HG03135 (cell line): ENCODE measurements around the gene GALNTL6.

Experiments
- ATAC-seq: cut with Tn5 transposase; IDR thresholded peaks from one replicate; pipeline ENCODE4 v1.9.1; 2021; ENCODE audit warnings: mild to moderate bottlenecking, moderate library complexity; ENCODE audit not compliant: unreplicated experiment

GALNTL6 gene

DNA sequence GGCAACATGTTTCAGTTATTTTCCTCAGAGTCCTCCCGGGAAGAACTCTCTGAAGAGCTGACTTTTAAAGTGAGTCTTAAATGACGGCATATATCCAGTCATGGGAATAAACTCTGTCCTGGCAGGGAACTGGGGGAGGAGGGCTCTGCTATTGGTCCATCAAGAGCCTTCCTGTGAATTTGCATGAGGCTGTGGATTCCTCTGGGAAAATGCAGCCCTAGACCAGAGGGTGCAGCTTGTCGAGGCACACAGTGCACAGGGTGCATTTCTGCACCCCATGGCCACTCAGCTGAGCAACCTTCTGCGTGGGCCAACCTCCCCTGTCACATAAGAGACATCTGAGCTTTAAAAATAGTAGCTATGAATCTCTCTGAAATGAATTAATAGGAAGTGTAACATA, 360.0 kb downstream of the GALNTL6 start:
- ATAC-seq: no peak

DNA sequence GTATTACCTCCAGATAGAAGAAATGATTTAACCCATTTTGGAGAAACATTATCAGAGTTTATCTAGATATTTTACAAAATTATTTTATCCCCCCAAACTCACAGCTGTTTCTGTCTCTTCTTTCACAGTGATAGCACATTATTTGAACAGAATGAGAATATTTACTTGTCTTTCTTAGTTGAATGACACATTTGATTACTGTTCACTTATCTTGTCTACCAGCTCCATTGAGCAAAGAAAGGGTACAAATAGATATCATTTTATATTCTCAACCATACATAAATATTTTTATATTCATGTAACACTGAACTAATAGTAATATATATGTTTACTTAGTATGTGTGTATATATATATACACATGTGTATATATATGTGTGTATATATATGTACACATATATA, 364.2 kb downstream of the GALNTL6 start:
- ATAC-seq: no peak

- no peak for ATAC-seq
These were observed 375.2 kb downstream of the GALNTL6 start for GRCh38 chr4:172188248-172188988.

DNA sequence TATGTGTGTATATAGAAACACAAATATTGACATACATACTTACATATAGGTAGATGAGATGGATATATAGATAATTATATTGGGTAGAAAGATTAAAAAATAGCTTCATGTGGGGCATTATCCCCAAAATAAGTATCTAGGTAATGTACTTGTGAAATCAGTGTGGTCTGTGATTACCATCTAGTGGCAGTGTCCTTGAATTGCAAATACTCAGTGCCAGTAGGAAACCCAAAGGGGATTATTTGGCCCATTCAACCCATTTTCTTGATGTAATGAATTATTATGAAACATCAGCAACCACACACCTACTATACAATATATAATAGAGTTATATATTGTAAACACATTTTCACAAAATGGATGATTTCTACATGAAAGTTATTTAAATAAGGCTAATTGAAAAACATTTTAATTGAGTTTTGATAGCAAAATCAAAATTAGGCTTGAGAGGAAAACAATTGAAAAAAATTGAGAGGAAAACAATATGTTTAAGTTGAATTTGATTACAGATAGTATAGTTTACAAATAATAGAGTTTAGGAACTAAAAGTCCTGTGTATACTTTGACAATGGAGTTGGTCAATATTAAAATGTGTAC, 389.4 kb downstream of the GALNTL6 start:
- ATAC-seq: no peak

GRCh38 chr4:172207258-172207657, 394.1 kb downstream of the GALNTL6 start:
- no peak for ATAC-seq

DNA sequence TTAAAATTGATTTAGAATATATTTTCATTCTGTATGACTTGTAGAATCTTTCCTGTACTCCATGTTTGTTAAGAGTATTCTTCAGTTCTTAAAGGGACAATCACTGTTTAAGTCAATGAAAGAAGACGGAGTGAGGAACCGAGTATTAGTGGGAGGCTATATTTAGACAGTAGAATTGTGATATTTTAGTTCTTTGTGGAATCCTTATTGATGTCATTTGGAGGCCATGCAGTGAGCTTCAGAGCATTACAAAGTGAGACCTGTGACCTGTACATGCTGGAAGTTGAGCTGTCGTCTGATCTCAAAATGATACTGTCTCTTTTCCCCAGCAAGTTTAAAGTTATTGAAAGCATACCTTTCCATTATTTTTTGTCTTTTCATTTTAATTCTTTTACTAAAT, 394.7 kb downstream of the GALNTL6 start:
- no peak for ATAC-seq

DNA sequence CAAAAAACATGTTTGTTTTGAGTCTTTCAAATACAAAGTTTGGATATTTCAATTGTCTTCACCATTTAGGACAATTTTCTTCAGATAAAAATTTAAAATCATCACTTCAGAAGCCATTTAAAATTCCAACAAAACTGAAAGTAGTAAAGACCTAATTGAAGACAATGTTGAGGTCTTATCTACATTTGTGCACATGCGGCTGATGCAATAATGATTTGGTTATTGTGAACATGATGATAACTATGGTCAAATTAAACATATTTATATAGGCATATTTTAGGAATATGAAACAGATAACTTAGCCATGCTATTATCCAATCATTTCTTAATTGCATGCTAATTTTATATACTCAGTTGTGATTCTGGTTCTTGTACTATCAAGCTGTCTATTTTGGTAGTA, 407.5 kb downstream of the GALNTL6 start:
- no peak for ATAC-seq

DNA sequence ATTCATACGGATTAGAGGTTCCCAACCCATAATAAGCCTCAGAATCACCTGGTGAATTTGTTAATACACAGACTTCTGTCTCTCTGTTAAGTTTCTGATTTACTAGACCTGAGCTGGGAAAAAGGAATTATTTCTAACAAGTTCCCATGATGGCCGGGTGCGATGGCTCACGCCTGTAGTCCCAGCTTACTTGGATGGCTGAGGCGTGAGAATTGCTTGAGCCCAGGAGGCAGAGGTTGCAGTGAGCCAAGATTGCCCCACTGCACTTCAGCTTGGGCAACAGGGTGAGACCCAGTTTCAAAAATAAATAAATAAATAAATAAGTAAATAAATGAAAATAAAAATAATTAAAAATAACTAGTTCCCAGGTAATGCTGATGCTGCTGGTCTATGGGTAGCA, 412.3 kb downstream of the GALNTL6 start:
- no peak for ATAC-seq

- ATAC-seq: no peak
These were observed 419.8 kb downstream of the GALNTL6 start for GRCh38 chr4:172232966-172233365.

DNA sequence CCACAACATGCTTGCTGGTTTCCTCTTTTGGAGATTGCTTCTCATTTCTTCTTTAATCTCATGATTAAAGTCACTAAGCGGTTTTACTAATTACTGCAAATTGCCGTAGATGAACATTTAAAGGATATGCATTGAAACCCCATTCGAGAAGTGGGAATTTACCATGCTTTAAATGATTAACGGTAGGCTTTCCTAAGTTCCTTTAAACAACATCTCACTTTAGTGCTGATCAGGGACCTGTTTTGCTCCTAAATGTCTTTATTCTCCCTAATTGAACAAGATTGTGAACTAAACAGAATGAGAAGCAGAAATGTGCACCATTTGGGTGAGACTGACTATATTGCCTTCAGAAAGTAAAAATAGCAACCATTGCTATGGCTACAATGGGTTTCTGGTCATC, 430.3 kb downstream of the GALNTL6 start:
- no peak for ATAC-seq

DNA sequence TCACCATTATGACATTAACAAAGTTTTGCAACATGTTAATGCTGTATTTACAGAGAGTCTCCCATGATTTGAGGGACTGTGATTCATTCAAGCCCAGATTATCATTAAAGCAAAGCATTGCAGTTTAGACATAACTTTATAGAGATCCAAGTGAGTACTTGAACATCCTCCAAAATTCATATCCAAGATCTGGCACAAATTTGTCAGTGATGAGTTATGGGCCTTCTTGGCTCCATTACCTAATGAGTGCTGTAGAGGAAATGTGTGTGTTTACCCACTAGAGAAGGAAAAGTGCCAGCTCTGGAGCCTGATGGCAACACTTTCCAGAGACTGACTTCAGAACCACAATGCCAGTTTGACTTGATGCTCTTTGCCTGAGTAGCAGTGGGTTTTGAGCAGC, 432.3 kb downstream of the GALNTL6 start:
- ATAC-seq: no peak

DNA sequence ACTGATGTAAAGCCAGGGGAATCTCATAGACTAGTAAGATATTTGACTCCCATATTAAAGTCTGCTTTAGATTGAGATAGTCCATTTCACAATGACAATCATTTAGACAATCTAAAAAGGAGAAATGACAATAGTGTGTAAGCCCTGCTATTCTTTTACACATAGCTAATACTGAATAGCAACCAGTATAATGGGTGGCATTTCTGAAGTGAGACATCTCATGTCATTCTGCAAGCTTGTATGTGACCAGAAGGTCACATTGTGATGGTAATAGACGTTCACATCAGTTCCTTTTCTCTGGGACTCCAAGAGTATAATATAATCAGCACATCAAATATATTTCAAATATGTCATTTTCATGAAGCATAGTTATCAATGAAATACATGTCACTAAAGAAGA, 440.2 kb downstream of the GALNTL6 start:
- ATAC-seq: no peak

GRCh38 chr4:172256820-172257219, 443.6 kb downstream of the GALNTL6 start:
- no peak for ATAC-seq

- no peak for ATAC-seq
These were observed 457.2 kb downstream of the GALNTL6 start for GRCh38 chr4:172270397-172270796.

- ATAC-seq: no peak
These were observed 473.9 kb downstream of the GALNTL6 start for GRCh38 chr4:172287117-172287516.

DNA sequence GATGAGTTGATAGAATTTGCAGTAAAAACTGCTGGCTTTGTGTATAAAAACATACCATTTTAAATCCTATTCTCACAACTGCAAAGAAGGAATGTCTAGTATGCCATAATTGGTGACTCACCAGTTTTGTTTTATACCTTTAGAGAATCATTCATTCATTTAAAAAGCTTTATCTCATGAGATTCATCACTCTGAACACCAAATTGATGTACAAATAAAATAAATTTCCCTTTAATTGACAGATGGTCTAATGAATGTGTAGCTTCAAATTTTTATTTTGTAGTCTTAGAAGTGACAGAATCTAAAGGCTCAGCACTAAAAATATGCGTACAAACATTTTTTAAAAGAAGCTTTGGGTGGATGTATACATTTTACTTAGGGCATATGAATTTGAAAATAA, 492.5 kb downstream of the GALNTL6 start:
- ATAC-seq: no peak

GRCh38 chr4:172308078-172308477, 494.9 kb downstream of the GALNTL6 start:
- ATAC-seq: no peak

- no peak for ATAC-seq
These were observed 498.5 kb downstream of the GALNTL6 start for GRCh38 chr4:172311682-172312081.

DNA sequence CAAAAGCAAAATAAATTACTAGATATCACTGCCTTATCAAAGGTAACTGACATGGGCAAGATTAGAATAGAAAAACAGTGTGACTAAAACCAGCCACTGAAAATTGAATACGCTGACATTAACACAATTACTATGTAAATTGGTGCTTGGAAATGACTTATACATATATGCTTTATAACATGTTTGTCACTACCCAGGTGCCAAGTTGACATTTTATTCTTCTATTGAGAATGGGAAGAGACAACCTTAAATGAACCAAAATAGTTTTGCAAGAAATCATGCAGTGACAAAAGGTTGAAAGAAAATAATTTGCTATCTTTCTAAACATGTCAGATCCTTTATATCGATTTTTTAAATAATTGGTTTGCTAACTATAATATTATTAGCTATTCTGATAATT, 510.1 kb downstream of the GALNTL6 start:
- ATAC-seq: no peak

- ATAC-seq: no peak
These were observed 531.2 kb downstream of the GALNTL6 start for GRCh38 chr4:172344308-172344938.

- ATAC-seq: no peak
These were observed 535.2 kb downstream of the GALNTL6 start for GRCh38 chr4:172348426-172348825.

- ATAC-seq: no peak
These were observed 539.2 kb downstream of the GALNTL6 start for GRCh38 chr4:172352356-172352755.
